Gastroesophageal sphincter (tissue), 4 donors: ENCODE data around the gene LSM10. TPM values are rescaled to one million over a fixed set of nuclear protein-coding genes. Genes with fewer than 3 reads are reported as not detected.

Experiments used
- ATAC-seq: fragments of 150-250 bp; one replicate; pipeline ENCODE4 v1.9.1; 2016; ENCODE audit warnings: mild to moderate bottlenecking, moderate library complexity
- H3K27ac ChIP-seq, 4 donors: fragments of 200-600 bp; sonication (generic) in 3 of 4; 1 replicate in 3 of 4; 2 replicates in 1 of 4; pipeline ENCODE4 v1.5.1; 2016 to 2019
- H3K27me3 ChIP-seq: fragments of 200-600 bp; sonication (generic); one replicate; pipeline ENCODE4 v1.5.1; 2019
- H3K36me3 ChIP-seq, 2 donors: fragments of 200-600 bp; sonication (generic); one replicate each; pipeline ENCODE4 v1.5.1; 2019; ENCODE audit warnings: control low read depth in 1 of 2
- H3K4me1 ChIP-seq, 3 donors: fragments of 200-600 bp; sonication (generic); 1 replicate in 2 of 3; 2 replicates in 1 of 3; pipeline ENCODE4 v1.5.1; 2016 to 2019; ENCODE audit warnings: control low read depth in 2 of 3
- H3K4me3 ChIP-seq, 2 donors: fragments of 200-600 bp; sonication (generic); one replicate each; pipeline ENCODE4 v1.5.1; 2019; ENCODE audit warnings: mild to moderate bottlenecking in 1 of 2, moderate library complexity in 1 of 2
- H3K9me3 ChIP-seq, 3 donors: fragments of 200-600 bp; sonication (generic); one replicate each; pipeline ENCODE4 v1.5.1; 2017 to 2019; ENCODE audit warnings: control low read depth in 2 of 3
- CTCF ChIP-seq, 4 experiments: fragments of 200-600 bp in 2 of 4; fragments of 450-650 bp in 2 of 4; sonication (generic) in 1 of 4; IDR thresholded peaks; one replicate each; pipeline ENCODE4 v1.5.1; 2017 to 2019; ENCODE audit warnings: antibody characterized with exemption in 4 of 4, mild to moderate bottlenecking in 2 of 4, moderate library complexity in 2 of 4
- EP300 ChIP-seq: sonication (generic); formaldehyde crosslinking; IDR thresholded peaks from one replicate; pipeline ENCODE4 v1.6.1; 2017; ENCODE audit warnings: antibody characterized with exemption, mild to moderate bottlenecking
- POLR2A ChIP-seq, 2 donors: fragments of 450-650 bp; IDR thresholded peaks; one replicate each; pipeline ENCODE4 v1.6.1; 2017; ENCODE audit warnings: antibody characterized with exemption in 2 of 2, mild to moderate bottlenecking in 2 of 2, moderate library complexity in 1 of 2
- POLR2AphosphoS5 ChIP-seq: sonication (generic); formaldehyde crosslinking; IDR thresholded peaks from one replicate; pipeline ENCODE4 v1.6.1; 2017; ENCODE audit warnings: antibody characterized with exemption
- WGBS, 2 donors: methylation state at CpG; one replicate each; pipeline ENCODE4 v1.1.5; 2018; ENCODE audit warnings: low coverage in 1 of 2; 5-methylcytosine and 5-hydroxymethylcytosine counted together
- small RNA-seq, 4 donors: library from RNA; depleted of rRNA; stranded (forward); fragments of <200 nt; gene quantifications; one replicate each; pipeline ENCODE3, GENCODE V24; 2016
- total RNA-seq, 4 donors: library from RNA; depleted of rRNA; stranded (reverse); fragments of >200 nt; gene quantifications; one replicate each; pipeline ENCODE4 v1.1.0, GENCODE V29; 2016

Gene LSM10
- total RNA-seq, 4 donors from 2014 or later, result 39.5 to 50.2 (median 47.3) TPM

- peak overlapping the region in 3 of 4 donors; percentile 49 to 73 (median 70) for H3K27ac ChIP-seq
Observed at GRCh38 chr1:36343651-36344394, 53.9 kb downstream of the LSM10 start.

More at GRCh38 chr1:36343651-36344394, 53.9 kb downstream of the LSM10 start:
- H3K9me3 ChIP-seq, result no peaks in the 10 kb centered on the region
- no peak for TF ChIP-seq POLR2AphosphoS5
- no peak for TF ChIP-seq EP300
- no peak for TF ChIP-seq POLR2A (IDR thresholded peaks at IDR 0.05)
- no peak for TF ChIP-seq CTCF (IDR thresholded peaks at IDR 0.05)
- 100% methylated on average over 2 of the region's 24 CpGs; no CpG with 5 or more reads in 1 of the 2 donors for WGBS, 2 donors
- H3K27me3 ChIP-seq, result no peaks in the 10 kb centered on the region
- peaks cover 0 to 16% (median 6%) of the 10 kb centered on the region in 3 donors for H3K4me1 ChIP-seq
- ATAC-seq, result no peak
- H3K36me3 ChIP-seq, result peaks cover 0 to 96% of the 10 kb centered on the region in 2 donors
- no peak overlapping the region for H3K4me3 ChIP-seq

Small RNAs within 50 kb of the gene (small RNA-seq; reads per million reads assigned to genes)
- gene RNU4-27P, result 0 reads per million in 4 donors
- gene SNORA63C, result 2.2 to 7.6 (median 4.9) reads per million in 4 donors

Other genes starting within 250 kb of the LSM10 start
- 100 to 1,000 TPM; 102 to 166 (median 129) TPM for gene TRAPPC3, start 248.4 kb downstream of the LSM10 start, total RNA-seq
- 100 to 1,000 TPM; 147 to 243 (median 172) TPM for gene MAP7D1, start 241.7 kb downstream of the LSM10 start, total RNA-seq
- gene THRAP3, start 173.5 kb downstream of the LSM10 start, total RNA-seq, result 100 to 1,000 TPM; 100 to 123 (median 114) TPM
- gene SH3D21, start 91.5 kb downstream of the LSM10 start, total RNA-seq, result 1 to 10 TPM in 2 of 4 donors, under 1 TPM in 1, not detected in 1; 0.27 to 1.4 (median 1.3) TPM
- gene EVA1B, start 74.3 kb downstream of the LSM10 start, total RNA-seq, result 10 to 100 TPM; 42.0 to 68.7 (median 53.7) TPM
- gene STK40, start 12.0 kb downstream of the LSM10 start, total RNA-seq, result 100 to 1,000 TPM in 1 of 4 donors, 10 to 100 TPM in 3; 39.2 to 127 (median 68.6) TPM
- gene OSCP1, start 52.5 kb upstream of the LSM10 start, total RNA-seq, result 10 to 100 TPM in 2 of 4 donors, 1 to 10 TPM in 2; 6.5 to 13.9 (median 10.0) TPM
- gene MRPS15, start 66.5 kb upstream of the LSM10 start, total RNA-seq, result 10 to 100 TPM; 52.6 to 68.5 (median 61.3) TPM
- gene CSF3R, start 85.0 kb upstream of the LSM10 start, total RNA-seq, result 10 to 100 TPM in 2 of 4 donors, 1 to 10 TPM in 2; 2.7 to 26.8 (median 10.1) TPM